Spleen (tissue), 7 donors: ENCODE results near the gene SRGAP1.

Experiments
- POLR2A ChIP-seq, 3 donors: fragments of 450-650 bp; IDR thresholded peaks; one replicate each; pipeline ENCODE4 v1.5.1; 2017; ENCODE audit warnings: antibody characterized with exemption in 3 of 3, mild to moderate bottlenecking in 1 of 3
- POLR2AphosphoS5 ChIP-seq, 3 donors: sonication (generic); formaldehyde crosslinking; IDR thresholded peaks; one replicate each; pipeline ENCODE4 v1.5.1; 2017; ENCODE audit warnings: antibody characterized with exemption in 3 of 3
- TF ChIP-seq, protein P1 (sequence below), 11 experiments: fragments of 200-600 bp in 7 of 11; fragments of 450-650 bp in 4 of 11; sonication (generic) in 4 of 11; IDR thresholded peaks in 8 of 11; conservative IDR thresholded peaks in 3 of 11; 1 replicate in 7 of 11; 2 replicates in 4 of 11; pipeline versions ENCODE4 v1.4.0 to v1.8.0; 2016 to 2021; ENCODE audit warnings: antibody characterized with exemption in 11 of 11, inconsistent platforms in 4 of 11, mild to moderate bottlenecking in 1 of 11
- donor health status: DM: no; HTN: no; CAD: no; lungs with moderate emphysema.
- donor health status: DM: no; HTN: no; CAD: no.
- donor health status: DM: no; HTN: no; CAD: no.

DNA sequence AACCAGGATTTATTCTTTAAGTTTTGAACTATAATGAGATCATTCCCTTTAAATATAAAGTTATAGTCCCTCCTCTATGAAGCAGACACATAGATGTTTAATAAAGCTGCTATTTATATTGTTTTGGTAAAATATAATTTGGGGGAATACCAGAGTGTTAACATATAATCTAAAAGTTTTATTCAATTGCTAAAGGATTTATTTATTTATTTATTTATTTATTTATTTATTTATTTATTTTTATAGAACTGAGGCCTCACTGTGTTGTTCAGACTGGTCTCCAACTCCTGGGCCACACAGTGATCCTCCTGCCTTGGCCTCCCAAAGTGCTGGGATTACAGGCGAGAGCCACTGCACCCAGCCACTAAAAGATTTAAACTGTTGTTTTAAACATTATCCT lies 278.9 kb downstream of the SRGAP1 start:
- TF ChIP-seq POLR2AphosphoS5 (IDR thresholded peaks at IDR 0.05), result no peak
- TF ChIP-seq, protein P1, sequence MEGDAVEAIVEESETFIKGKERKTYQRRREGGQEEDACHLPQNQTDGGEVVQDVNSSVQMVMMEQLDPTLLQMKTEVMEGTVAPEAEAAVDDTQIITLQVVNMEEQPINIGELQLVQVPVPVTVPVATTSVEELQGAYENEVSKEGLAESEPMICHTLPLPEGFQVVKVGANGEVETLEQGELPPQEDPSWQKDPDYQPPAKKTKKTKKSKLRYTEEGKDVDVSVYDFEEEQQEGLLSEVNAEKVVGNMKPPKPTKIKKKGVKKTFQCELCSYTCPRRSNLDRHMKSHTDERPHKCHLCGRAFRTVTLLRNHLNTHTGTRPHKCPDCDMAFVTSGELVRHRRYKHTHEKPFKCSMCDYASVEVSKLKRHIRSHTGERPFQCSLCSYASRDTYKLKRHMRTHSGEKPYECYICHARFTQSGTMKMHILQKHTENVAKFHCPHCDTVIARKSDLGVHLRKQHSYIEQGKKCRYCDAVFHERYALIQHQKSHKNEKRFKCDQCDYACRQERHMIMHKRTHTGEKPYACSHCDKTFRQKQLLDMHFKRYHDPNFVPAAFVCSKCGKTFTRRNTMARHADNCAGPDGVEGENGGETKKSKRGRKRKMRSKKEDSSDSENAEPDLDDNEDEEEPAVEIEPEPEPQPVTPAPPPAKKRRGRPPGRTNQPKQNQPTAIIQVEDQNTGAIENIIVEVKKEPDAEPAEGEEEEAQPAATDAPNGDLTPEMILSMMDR (IDR thresholded peaks at IDR 0.05 in 8 of 11, conservative IDR thresholded peaks at IDR 0.05 in 3 of 11), result no peak
- no peak for TF ChIP-seq POLR2A (IDR thresholded peaks at IDR 0.05)
